Hepatocyte (in vitro differentiated cells): Measurements from ENCODE around the gene LDLRAD4. TPM values are rescaled to one million over a fixed set of nuclear protein-coding genes. Genes with fewer than 3 reads are reported as not detected.

ENCODE experiments used
- DNase-seq: peaks from one replicate; pipeline ENCODE4 v3.0.0-alpha.2; 2016; ENCODE audit warnings: low spot score
- H2AFZ ChIP-seq: fragments of 200-600 bp; sonication (generic); 2 replicates; pipeline ENCODE4 v1.6.0; 2016; ENCODE audit warnings: antibody characterized with exemption, mild to moderate bottlenecking
- H3K27ac ChIP-seq: fragments of 200-600 bp; sonication (generic); 2 replicates; pipeline ENCODE4 v1.5.1; 2016; ENCODE audit warnings: mild to moderate bottlenecking
- H3K27me3 ChIP-seq: fragments of 200-600 bp; sonication (generic); 2 replicates; pipeline ENCODE4 v1.6.1; 2016
- H3K36me3 ChIP-seq: fragments of 200-600 bp; sonication (generic); replicated peaks from 2 replicates; pipeline ENCODE4 v1.5.1; 2016; ENCODE audit warnings: low read depth; ENCODE audit not compliant: insufficient read depth
- H3K4me1 ChIP-seq: fragments of 200-600 bp; sonication (generic); 2 replicates; pipeline ENCODE4 v1.5.1; 2016; ENCODE audit warnings: mild to moderate bottlenecking, moderate library complexity; ENCODE audit not compliant: insufficient read depth
- H3K4me2 ChIP-seq: fragments of 200-600 bp; sonication (generic); 2 replicates; pipeline ENCODE4 v1.6.0; 2016
- H3K4me3 ChIP-seq: fragments of 200-600 bp; sonication (generic); 2 replicates; pipeline ENCODE4 v1.5.1; 2016; ENCODE audit warnings: mild to moderate bottlenecking
- H3K79me2 ChIP-seq: fragments of 200-600 bp; sonication (generic); 2 replicates; pipeline ENCODE4 v1.6.0; 2017; ENCODE audit warnings: mild to moderate bottlenecking
- H3K9me2 ChIP-seq: fragments of 200-600 bp; sonication (generic); replicated peaks from 2 replicates; pipeline ENCODE4 v1.6.0; 2017; ENCODE audit warnings: mild to moderate bottlenecking; ENCODE audit not compliant: insufficient read depth
- H3K9me3 ChIP-seq: fragments of 200-600 bp; sonication (generic); 2 replicates; pipeline ENCODE4 v1.5.1; 2016; ENCODE audit warnings: low read depth, mild to moderate bottlenecking
- H4K20me1 ChIP-seq: fragments of 200-600 bp; sonication (generic); 2 replicates; pipeline ENCODE4 v1.6.0; 2016; ENCODE audit warnings: mild to moderate bottlenecking; ENCODE audit not compliant: insufficient read depth, poor library complexity, severe bottlenecking
- EZH2 ChIP-seq: fragments of 200-600 bp; sonication (generic); IDR thresholded peaks from 2 replicates; pipeline ENCODE4 v1.6.1; 2016; ENCODE audit warnings: antibody characterized with exemption, mild to moderate bottlenecking, borderline replicate concordance
- EZH2phosphoT487 ChIP-seq: fragments of 200-600 bp; sonication (generic); IDR thresholded peaks from one replicate; pipeline ENCODE4 v1.6.1; 2018; ENCODE audit warnings: antibody characterized with exemption, mild to moderate bottlenecking, low read depth, moderate library complexity; ENCODE audit not compliant: unreplicated experiment, severe bottlenecking
- WGBS: methylation state at CpG from one replicate; pipeline ENCODE4 v1.1.6; 2016; ENCODE audit warnings: low lambda C conversion rate; ENCODE audit errors: missing lambda C conversion rate; 5-methylcytosine and 5-hydroxymethylcytosine counted together
- polyA plus RNA-seq: library from polyadenylated mRNA; unstranded; fragments of >200 nt; fragmentation: Nextera tagmentation; extraction: Ambion mirVana; gene quantifications from 2 replicates; pipeline ENCODE4 v1.2.1, GENCODE V29; 2016
- total RNA-seq: library from RNA; depleted of rRNA; stranded (reverse); fragments of >200 nt; gene quantifications from 2 replicates; pipeline ENCODE4 v1.2.3, GENCODE V29; 2014
- TF ChIP-seq, protein P1 (sequence below): fragments of 200-600 bp; sonication (generic); IDR thresholded peaks from 2 replicates; pipeline ENCODE4 v1.5.1; 2016; ENCODE audit warnings: antibody characterized with exemption, mild to moderate bottlenecking; ENCODE audit not compliant: poor library complexity

The LDLRAD4 gene
- total and polyA plus RNA-seq, 2 experiments from 2014 or later = 15.1 to 29.0 TPM

DNA sequence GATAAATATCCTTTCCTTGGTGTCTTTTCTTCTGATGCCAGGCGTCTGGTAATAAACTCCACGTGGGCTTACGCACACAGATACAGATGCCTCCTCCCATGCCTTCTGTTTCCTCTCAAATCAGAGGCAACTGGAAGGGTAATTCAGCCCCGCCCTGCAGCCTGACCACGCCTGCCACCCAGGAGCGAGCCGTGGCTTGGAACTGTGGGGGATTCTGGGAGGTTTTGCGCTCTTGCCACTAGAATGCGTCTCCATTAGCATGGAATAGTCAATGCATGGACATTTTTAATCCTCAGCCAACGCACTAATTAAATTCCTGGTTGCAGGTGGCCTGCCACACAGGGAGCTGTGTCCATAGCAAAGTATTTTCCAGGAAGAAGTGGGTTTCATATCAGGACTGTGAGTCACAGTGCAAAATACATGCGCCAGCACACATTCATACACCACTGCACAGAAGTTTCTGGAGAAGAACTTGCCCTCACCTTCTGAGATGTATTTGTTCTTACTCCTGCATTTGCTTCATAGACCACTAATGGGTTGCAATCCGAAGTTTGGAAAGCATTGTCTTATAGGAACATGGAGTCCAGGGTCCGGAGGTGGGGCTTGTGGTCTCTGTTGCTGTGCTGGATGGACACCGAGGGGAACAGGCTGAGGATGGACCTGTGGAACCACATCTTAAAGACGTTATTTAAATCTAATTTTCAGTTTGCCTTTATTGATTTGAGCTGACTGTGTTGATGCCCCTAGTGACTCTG, 151.4 kb downstream of the LDLRAD4 start:
- Histone ChIP-seq H3K27ac (no peak overlapping the region), H4K20me1 (no peaks in the 10 kb centered on the region), H3K4me1 (peaks cover 6% of the 10 kb centered on the region), H3K36me3 (no peaks in the 10 kb centered on the region), H3K9me2 (no peaks in the 10 kb centered on the region), H3K9me3 (no peaks in the 10 kb centered on the region), H3K4me3 (no peak overlapping the region), H3K79me2 (no peaks in the 10 kb centered on the region), H3K27me3 (no peaks in the 10 kb centered on the region), H2AFZ (no peak overlapping the region), H3K4me2 (peak overlapping the region; percentile 25)
- peak; percentile 59 for DNase-seq
- TF ChIP-seq EZH2phosphoT487 (no peak), EZH2 (no peak)
- TF ChIP-seq, protein P1, sequence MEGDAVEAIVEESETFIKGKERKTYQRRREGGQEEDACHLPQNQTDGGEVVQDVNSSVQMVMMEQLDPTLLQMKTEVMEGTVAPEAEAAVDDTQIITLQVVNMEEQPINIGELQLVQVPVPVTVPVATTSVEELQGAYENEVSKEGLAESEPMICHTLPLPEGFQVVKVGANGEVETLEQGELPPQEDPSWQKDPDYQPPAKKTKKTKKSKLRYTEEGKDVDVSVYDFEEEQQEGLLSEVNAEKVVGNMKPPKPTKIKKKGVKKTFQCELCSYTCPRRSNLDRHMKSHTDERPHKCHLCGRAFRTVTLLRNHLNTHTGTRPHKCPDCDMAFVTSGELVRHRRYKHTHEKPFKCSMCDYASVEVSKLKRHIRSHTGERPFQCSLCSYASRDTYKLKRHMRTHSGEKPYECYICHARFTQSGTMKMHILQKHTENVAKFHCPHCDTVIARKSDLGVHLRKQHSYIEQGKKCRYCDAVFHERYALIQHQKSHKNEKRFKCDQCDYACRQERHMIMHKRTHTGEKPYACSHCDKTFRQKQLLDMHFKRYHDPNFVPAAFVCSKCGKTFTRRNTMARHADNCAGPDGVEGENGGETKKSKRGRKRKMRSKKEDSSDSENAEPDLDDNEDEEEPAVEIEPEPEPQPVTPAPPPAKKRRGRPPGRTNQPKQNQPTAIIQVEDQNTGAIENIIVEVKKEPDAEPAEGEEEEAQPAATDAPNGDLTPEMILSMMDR = no peak
- WGBS = 59% methylated on average over 15 of the region's 15 CpGs

- H3K27ac ChIP-seq = no peak overlapping the region
- 95% methylated on average over 16 of the region's 16 CpGs for WGBS
Measured at GRCh38 chr18:13370995-13371625, 152.6 kb downstream of the LDLRAD4 start.

GRCh38 chr18:13371689-13372418, 153.3 kb downstream of the LDLRAD4 start:
- TF ChIP-seq EZH2phosphoT487 = no peak
- TF ChIP-seq, protein P1 = no peak
- TF ChIP-seq EZH2 = no peak
- Histone ChIP-seq H2AFZ (no peak overlapping the region), H3K27me3 (no peaks in the 10 kb centered on the region), H3K4me3 (no peak overlapping the region), H3K9me3 (no peaks in the 10 kb centered on the region), H3K4me2 (no peak overlapping the region), H3K27ac (no peak overlapping the region), H3K9me2 (no peaks in the 10 kb centered on the region), H3K4me1 (peaks cover 6% of the 10 kb centered on the region), H3K79me2 (no peaks in the 10 kb centered on the region), H3K36me3 (no peaks in the 10 kb centered on the region), H4K20me1 (no peaks in the 10 kb centered on the region)
- 92% methylated on average over 10 of the region's 10 CpGs for WGBS
- DNase-seq = no peak

More at GRCh38 chr18:13370995-13371625, 152.6 kb downstream of the LDLRAD4 start:
- Histone ChIP-seq H3K9me2 (no peaks in the 10 kb centered on the region), H3K4me1 (peaks cover 6% of the 10 kb centered on the region), H4K20me1 (no peaks in the 10 kb centered on the region), H3K36me3 (no peaks in the 10 kb centered on the region), H2AFZ (no peak overlapping the region), H3K27me3 (no peaks in the 10 kb centered on the region), H3K9me3 (no peaks in the 10 kb centered on the region), H3K79me2 (no peaks in the 10 kb centered on the region), H3K4me2 (no peak overlapping the region), H3K4me3 (no peak overlapping the region)
- DNase-seq = no peak
- TF ChIP-seq, protein P1 = no peak
- TF ChIP-seq EZH2 (no peak), EZH2phosphoT487 (no peak)
